CD4-positive, alpha-beta T cell treated with Interleukin-15 for 4 hours (primary cell): ENCODE results near the gene LGALS8.
"Not testable (repeated sequence)": the region's sequence is repeated elsewhere in the genome, so short reads cannot be mapped to it uniquely, and the experiment has no call there.

Experiments
- DNase-seq: peaks from one replicate; pipeline ENCODE4 v3.0.0-alpha.2; 2020; ENCODE audit warnings: low spot score

LGALS8 gene

GRCh38 chr1:236541710-236542109 is 17.9 kb downstream of the LGALS8 start:
- DNase-seq: no peak

GRCh38 chr1:236543065-236543669 is 19.4 kb downstream of the LGALS8 start:
- DNase-seq: no peak

GRCh38 chr1:236545621-236546169 is 21.9 kb downstream of the LGALS8 start:
- DNase-seq: no peak

- no peak for DNase-seq
These were observed 24.7 kb downstream of the LGALS8 start for GRCh38 chr1:236548452-236548851.

- DNase-seq: no peak
These were observed 27.4 kb downstream of the LGALS8 start for GRCh38 chr1:236550961-236551851.

- no peak for DNase-seq
These were observed 28.3 kb downstream of the LGALS8 start for GRCh38 chr1:236552096-236552495.

- no peak for DNase-seq
These were observed 29.1 kb downstream of the LGALS8 start for GRCh38 chr1:236552901-236553300.

- no peak for DNase-seq
These were observed 29.6 kb downstream of the LGALS8 start for GRCh38 chr1:236553370-236553769.

- no peak for DNase-seq
These were observed 32.8 kb downstream of the LGALS8 start for GRCh38 chr1:236556606-236557005.

GRCh38 chr1:236558081-236558480 is 34.3 kb downstream of the LGALS8 start:
- no peak for DNase-seq

- DNase-seq: no peak
These were observed 35.1 kb downstream of the LGALS8 start for GRCh38 chr1:236558846-236559245.

- no peak for DNase-seq
These were observed 36.5 kb downstream of the LGALS8 start for GRCh38 chr1:236560213-236560771.

GRCh38 chr1:236561976-236562375 is 38.2 kb downstream of the LGALS8 start:
- no peak for DNase-seq

GRCh38 chr1:236565530-236565929 is 41.7 kb downstream of the LGALS8 start:
- DNase-seq: no peak

GRCh38 chr1:236568285-236568894 is 44.6 kb downstream of the LGALS8 start:
- no peak for DNase-seq

- DNase-seq: no peak
These were observed 51.7 kb downstream of the LGALS8 start for GRCh38 chr1:236575523-236575922.

- no peak for DNase-seq
These were observed 52.2 kb downstream of the LGALS8 start for GRCh38 chr1:236576004-236576403.

GRCh38 chr1:236577041-236577440 is 53.3 kb downstream of the LGALS8 start:
- not testable (repeated sequence) for DNase-seq

GRCh38 chr1:236578661-236579060 is 54.9 kb downstream of the LGALS8 start:
- no peak for DNase-seq

- not testable (repeated sequence) for DNase-seq
These were observed 56.6 kb downstream of the LGALS8 start for GRCh38 chr1:236580404-236580803.

GRCh38 chr1:236581528-236581927 is 57.7 kb downstream of the LGALS8 start:
- DNase-seq: no peak

GRCh38 chr1:236589531-236589930 is 65.7 kb downstream of the LGALS8 start:
- no peak for DNase-seq
